Lung (tissue), 12 donors: ENCODE data around the gene ST8SIA4. TPM values are rescaled to one million over a fixed set of nuclear protein-coding genes. Genes with fewer than 3 reads are reported as not detected.

Source experiments
- ATAC-seq: fragments of 200-7000 bp; cut with Tn5 transposase; one replicate; pipeline ENCODE4 v1.9.1; 2020; ENCODE audit warnings: moderate number of reproducible peaks; ENCODE audit not compliant: insufficient read depth, low FRiP score
- DNase-seq, 3 donors: peaks; one replicate each; pipeline ENCODE4 v3.0.0-alpha.2; 2013 to 2017
- H3K27ac ChIP-seq, 2 donors: one replicate each; pipeline ENCODE4 v1.5.1; 2013; ENCODE audit warnings: mild to moderate bottlenecking in 2 of 2, moderate library complexity in 2 of 2, control low read depth in 1 of 2, inconsistent platforms in 1 of 2, low read depth in 1 of 2, low read length in 1 of 2
- H3K27me3 ChIP-seq, 3 donors: one replicate each; pipeline ENCODE4 v1.5.1; 2013; ENCODE audit warnings: low read length in 2 of 3; ENCODE audit not compliant: control insufficient read depth in 3 of 3, insufficient read depth in 3 of 3
- H3K36me3 ChIP-seq, 4 donors: one replicate each; pipeline ENCODE4 v1.5.1; 2013; ENCODE audit warnings: low read length in 4 of 4, mild to moderate bottlenecking in 1 of 4, moderate library complexity in 1 of 4; ENCODE audit not compliant: control insufficient read depth in 4 of 4, insufficient read depth in 4 of 4
- H3K4me1 ChIP-seq, 5 donors: one replicate each; pipeline ENCODE4 v1.5.1; 2013; ENCODE audit warnings: low read length in 5 of 5, mild to moderate bottlenecking in 2 of 5, moderate library complexity in 1 of 5; ENCODE audit not compliant: control insufficient read depth in 5 of 5, insufficient read depth in 5 of 5
- H3K4me3 ChIP-seq: one replicate; pipeline ENCODE4 v1.5.1; 2013; ENCODE audit warnings: mild to moderate bottlenecking, control low read depth, moderate library complexity
- H3K9ac ChIP-seq, 2 donors: one replicate each; pipeline ENCODE4 v1.5.1; 2013; ENCODE audit warnings: low read length in 2 of 2, control low read depth in 1 of 2; ENCODE audit not compliant: insufficient read depth in 1 of 2
- H3K9me3 ChIP-seq, 4 donors: one replicate each; pipeline ENCODE4 v1.5.1; 2013; ENCODE audit warnings: low read length in 3 of 4, mild to moderate bottlenecking in 1 of 4, moderate library complexity in 1 of 4; ENCODE audit not compliant: control insufficient read depth in 4 of 4, insufficient read depth in 3 of 4
- CTCF ChIP-seq: IDR thresholded peaks from 2 replicates; pipeline ENCODE4 v1.5.1; 2012; ENCODE audit warnings: mild to moderate bottlenecking; ENCODE audit errors: control extremely low read depth, extremely low read depth
- WGBS, 2 donors: extraction: QIAGEN DNeasy Blood & Tissue Kit; methylation state at CpG; one replicate each; pipeline ENCODE4 v1.1.7; 2013; 5-methylcytosine and 5-hydroxymethylcytosine counted together
- polyA plus RNA-seq, 2 donors: library from polyadenylated mRNA; stranded (reverse); fragments of 200-250 nt; gene quantifications; one replicate each; pipeline ENCODE4 v1.2.1, GENCODE V29; 2013
- total RNA-seq, 2 donors: library from RNA; depleted of rRNA in 1 of 2; stranded (reverse); fragments of >200 nt in 1 of 2; gene quantifications; one replicate each; pipeline ENCODE4 v1.2.1, GENCODE V29; 2014 to 2021
- donor health status: control.
- donor health status: control.
- donor health status: Bipolar disorder and iron deficiency.
- donor health status: healthy.
- donor health status: DM: yes; HTN: yes; CAD: no.

ST8SIA4 gene
- total and polyA plus RNA-seq, 4 donors = 4.2 to 22.1 (median 14.2) TPM

GRCh38 chr5:100852051-100852450, 51.0 kb downstream of the ST8SIA4 start:
- ATAC-seq (no peak), DNase-seq (no peak)
- WGBS, 2 donors = 95 to 96% methylated on average over 7 to 8 of the region's 8 CpGs
- Histone ChIP-seq H3K27me3 (no peaks in the 10 kb centered on the region), H3K9ac (no peak overlapping the region), H3K27ac (no peak overlapping the region), H3K36me3 (peaks cover 0 to 1% (median 0%) of the 10 kb centered on the region in 4 donors), H3K4me1 (peaks cover 0 to 4% (median 0%) of the 10 kb centered on the region in 5 donors), H3K9me3 (no peaks in the 10 kb centered on the region), H3K4me3 (no peak overlapping the region)
- no peak for TF ChIP-seq CTCF

GRCh38 chr5:100846772-100847171, 56.3 kb downstream of the ST8SIA4 start:
- Histone ChIP-seq H3K36me3 (no peaks in the 10 kb centered on the region), H3K9ac (no peak overlapping the region), H3K27ac (peak overlapping the region in 1 of 2 donors; percentile 45), H3K27me3 (no peaks in the 10 kb centered on the region), H3K9me3 (no peaks in the 10 kb centered on the region), H3K4me1 (peaks cover 0 to 4% (median 0%) of the 10 kb centered on the region in 5 donors), H3K4me3 (no peak overlapping the region)
- peak in 2 of 3 donors; percentile 20 to 32 for DNase-seq
- peak; percentile 19 for ATAC-seq
- no peak for TF ChIP-seq CTCF
- whole genome bisulfite sequencing, 2 donors = 19 to 28% methylated on average over 4 of the region's 4 CpGs

GRCh38 chr5:100842080-100842479, 61.0 kb downstream of the ST8SIA4 start:
- no peak for TF ChIP-seq CTCF
- DNase-seq = no peak
- H3K9me3 ChIP-seq = no peaks in the 10 kb centered on the region
- no peak overlapping the region for H3K4me3 ChIP-seq
- H3K4me1 ChIP-seq = peaks cover 0 to 10% (median 0%) of the 10 kb centered on the region in 5 donors
- no peak overlapping the region for H3K27ac ChIP-seq
- no peaks in the 10 kb centered on the region for H3K27me3 ChIP-seq
- 39 to 45% methylated on average over 2 of the region's 2 CpGs for WGBS, 2 donors
- ATAC-seq = no peak
- H3K9ac ChIP-seq = no peak overlapping the region
- H3K36me3 ChIP-seq = no peaks in the 10 kb centered on the region
